ENCODE measurements around the gene KIRREL1.

The KIRREL1 gene

GRCh38 chr1:158021721-158022120, 28.3 kb downstream of the KIRREL1 start:
- Histone ChIP-seq H3K4me3 (replicated peaks; ENCODE audit: low read depth, low read length) (no peak overlapping the region), H3K36me3 (ENCODE audit: control insufficient read depth, insufficient read depth, low read length) (no peaks in the 10 kb centered on the region), H3K27me3 (replicated peaks; ENCODE audit: control insufficient read depth, insufficient read depth, low read length) (no peaks in the 10 kb centered on the region; the same call in 1 of the 2 replicates)
- no peak for DNase-seq (ENCODE audit: extremely low read depth, insufficient read length)
- TF ChIP-seq CTCF (IDR thresholded peaks at IDR 0.05; ENCODE audit: insufficient read depth, low read length, poor library complexity, severe bottlenecking): no peak

GRCh38 chr1:158022554-158023312, 29.3 kb downstream of the KIRREL1 start:
- Histone ChIP-seq H3K4me3 (replicated peaks; ENCODE audit: low read depth, low read length) (no peak overlapping the region), H3K36me3 (ENCODE audit: control insufficient read depth, insufficient read depth, low read length) (no peaks in the 10 kb centered on the region), H3K27me3 (replicated peaks; ENCODE audit: control insufficient read depth, insufficient read depth, low read length) (no peaks in the 10 kb centered on the region; the same call in 1 of the 2 replicates)
- no peak for DNase-seq (ENCODE audit: extremely low read depth, insufficient read length)
- TF ChIP-seq CTCF (IDR thresholded peaks at IDR 0.05; ENCODE audit: insufficient read depth, low read length, poor library complexity, severe bottlenecking): no peak

GRCh38 chr1:158024737-158025136, 31.3 kb downstream of the KIRREL1 start:
- Histone ChIP-seq H3K36me3 (ENCODE audit: control insufficient read depth, insufficient read depth, low read length) (no peaks in the 10 kb centered on the region), H3K27me3 (replicated peaks; ENCODE audit: control insufficient read depth, insufficient read depth, low read length) (no peaks in the 10 kb centered on the region; the same call in 1 of the 2 replicates), H3K4me3 (replicated peaks; ENCODE audit: low read depth, low read length) (no peak overlapping the region)
- DNase-seq (ENCODE audit: extremely low read depth, insufficient read length): no peak
- no peak for TF ChIP-seq CTCF (IDR thresholded peaks at IDR 0.05; ENCODE audit: insufficient read depth, low read length, poor library complexity, severe bottlenecking)

- no peak for TF ChIP-seq CTCF (IDR thresholded peaks at IDR 0.05; ENCODE audit: insufficient read depth, low read length, poor library complexity, severe bottlenecking)
- H3K36me3 ChIP-seq (ENCODE audit: control insufficient read depth, insufficient read depth, low read length): no peaks in the 10 kb centered on the region
- DNase-seq (ENCODE audit: extremely low read depth, insufficient read length): no peak
- H3K4me3 ChIP-seq (replicated peaks; ENCODE audit: low read depth, low read length): no peak overlapping the region
- H3K27me3 ChIP-seq (replicated peaks; ENCODE audit: control insufficient read depth, insufficient read depth, low read length): no peaks in the 10 kb centered on the region; the same call in 1 of the 2 replicates
These were observed 32.3 kb downstream of the KIRREL1 start for GRCh38 chr1:158025576-158026230.

GRCh38 chr1:158026651-158027050, 33.2 kb downstream of the KIRREL1 start:
- Histone ChIP-seq H3K36me3 (ENCODE audit: control insufficient read depth, insufficient read depth, low read length) (no peaks in the 10 kb centered on the region), H3K4me3 (replicated peaks; ENCODE audit: low read depth, low read length) (no peak overlapping the region), H3K27me3 (replicated peaks; ENCODE audit: control insufficient read depth, insufficient read depth, low read length) (no peaks in the 10 kb centered on the region; the same call in 1 of the 2 replicates)
- no peak for TF ChIP-seq CTCF (IDR thresholded peaks at IDR 0.05; ENCODE audit: insufficient read depth, low read length, poor library complexity, severe bottlenecking)
- DNase-seq (ENCODE audit: extremely low read depth, insufficient read length): no peak
